ENCODE results near the gene RBMX.

RBMX gene

DNA sequence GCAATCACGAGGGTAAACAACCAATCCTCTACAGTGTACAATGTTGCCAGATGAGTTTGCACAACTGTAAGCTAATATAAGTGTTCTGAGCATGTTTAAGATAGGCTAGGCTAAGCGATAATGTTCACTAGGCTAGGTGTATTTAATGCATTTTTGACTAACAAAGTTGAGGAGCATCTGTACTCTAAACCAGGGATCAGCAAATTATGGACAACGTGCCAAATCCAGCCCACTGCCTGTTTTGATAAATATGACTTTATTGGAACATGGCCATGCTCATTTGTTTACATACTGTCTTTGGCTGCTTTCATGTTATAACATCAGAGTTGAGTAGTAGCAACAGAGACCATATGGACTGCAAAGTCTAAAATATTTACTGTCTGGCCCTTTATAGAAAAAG lies 53.5 kb downstream of the RBMX start (continued):
- TF ChIP-seq ZNF645 (tag by site-specific recombination; IDR thresholded peaks at IDR 0.05) (no peak), BCL11B (tag by site-specific recombination; IDR thresholded peaks at IDR 0.05; ENCODE audit: low read depth) (no peak), ZNF747 (tag by site-specific recombination; IDR thresholded peaks at IDR 0.05) (no peak), ZNF510 (tag by site-specific recombination; IDR thresholded peaks at IDR 0.05; ENCODE audit: insufficient replicate concordance) (no peak), ZNF2 (tag by site-specific recombination; IDR thresholded peaks at IDR 0.05) (no peak), PRDM10 (tag by site-specific recombination; IDR thresholded peaks at IDR 0.05) (no peak), MEIS1 (CRISPR knock-in tag; IDR thresholded peaks at IDR 0.05; ENCODE audit: borderline replicate concordance) (no peak), SP3 (tag by site-specific recombination; IDR thresholded peaks at IDR 0.05) (no peak), ZNF362 (tag by site-specific recombination; IDR thresholded peaks at IDR 0.05) (no peak)
- TF ChIP-seq, protein P1, sequence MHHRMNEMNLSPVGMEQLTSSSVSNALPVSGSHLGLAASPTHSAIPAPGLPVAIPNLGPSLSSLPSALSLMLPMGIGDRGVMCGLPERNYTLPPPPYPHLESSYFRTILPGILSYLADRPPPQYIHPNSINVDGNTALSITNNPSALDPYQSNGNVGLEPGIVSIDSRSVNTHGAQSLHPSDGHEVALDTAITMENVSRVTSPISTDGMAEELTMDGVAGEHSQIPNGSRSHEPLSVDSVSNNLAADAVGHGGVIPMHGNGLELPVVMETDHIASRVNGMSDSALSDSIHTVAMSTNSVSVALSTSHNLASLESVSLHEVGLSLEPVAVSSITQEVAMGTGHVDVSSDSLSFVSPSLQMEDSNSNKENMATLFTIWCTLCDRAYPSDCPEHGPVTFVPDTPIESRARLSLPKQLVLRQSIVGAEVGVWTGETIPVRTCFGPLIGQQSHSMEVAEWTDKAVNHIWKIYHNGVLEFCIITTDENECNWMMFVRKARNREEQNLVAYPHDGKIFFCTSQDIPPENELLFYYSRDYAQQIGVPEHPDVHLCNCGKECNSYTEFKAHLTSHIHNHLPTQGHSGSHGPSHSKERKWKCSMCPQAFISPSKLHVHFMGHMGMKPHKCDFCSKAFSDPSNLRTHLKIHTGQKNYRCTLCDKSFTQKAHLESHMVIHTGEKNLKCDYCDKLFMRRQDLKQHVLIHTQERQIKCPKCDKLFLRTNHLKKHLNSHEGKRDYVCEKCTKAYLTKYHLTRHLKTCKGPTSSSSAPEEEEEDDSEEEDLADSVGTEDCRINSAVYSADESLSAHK (tag by site-specific recombination; IDR thresholded peaks at IDR 0.05), result no peak
- TF ChIP-seq, protein P2, sequence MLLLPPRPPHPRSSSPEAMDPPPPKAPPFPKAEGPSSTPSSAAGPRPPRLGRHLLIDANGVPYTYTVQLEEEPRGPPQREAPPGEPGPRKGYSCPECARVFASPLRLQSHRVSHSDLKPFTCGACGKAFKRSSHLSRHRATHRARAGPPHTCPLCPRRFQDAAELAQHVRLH (tag by site-specific recombination; IDR thresholded peaks at IDR 0.05), result no peak

DNA sequence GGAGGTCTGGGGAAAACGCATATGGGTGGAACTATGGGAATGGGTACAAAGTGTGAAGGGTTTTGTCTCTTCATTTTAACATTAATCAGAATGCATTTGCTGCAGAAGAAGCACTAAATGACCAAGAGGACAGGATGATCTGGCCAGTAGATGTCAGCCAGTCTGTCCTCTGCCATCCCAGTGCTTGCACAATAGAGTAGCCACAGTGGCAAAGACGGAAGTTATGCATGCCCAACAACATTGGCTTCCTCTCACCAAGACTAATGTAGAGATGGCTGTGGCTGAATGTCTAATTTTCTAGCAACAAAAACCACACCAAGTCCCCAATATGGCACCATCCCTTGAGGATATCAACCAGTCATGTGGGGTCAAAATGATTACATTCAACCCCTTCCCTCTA lies 54.8 kb downstream of the RBMX start:
- Histone ChIP-seq H3K4me1 (ENCODE audit: control insufficient read depth, insufficient read depth, low read length) (peaks cover 2% of the 10 kb centered on the region; the same call in 1 of the 2 replicates), H3K27ac (ENCODE audit: extremely low read depth, low read depth, low read length) (no peak overlapping the region), H3K36me3 (ENCODE audit: control insufficient read depth in 2 of 2, insufficient read depth in 1 of 2, low read length in 2 of 2) (no peaks in the 10 kb centered on the region; a peak in 1 of 3 replicates), H3K9me3 (ENCODE audit: control insufficient read depth, insufficient read depth, low read depth, low read length) (no peaks in the 10 kb centered on the region; the same call in 1 of the 2 replicates), H3K4me3 (ENCODE audit: low read depth, low read length) (no peak overlapping the region)
- POLR2A ChIA-PET, result interaction anchor here (0.7 kb wide), 1 partner anchor 107 kb away, joined by 3 read pairs; no protein-coding TSS in a partner anchor
- CTCF ChIA-PET, result no interaction called here
- TF ChIP-seq ZNF585B (tag by site-specific recombination; IDR thresholded peaks at IDR 0.05) (no peak), OVOL3 (tag by site-specific recombination; IDR thresholded peaks at IDR 0.05) (no peak), ZNF341 (tag by site-specific recombination; IDR thresholded peaks at IDR 0.05; ENCODE audit: low read depth) (no peak), ZNF76 (tag by site-specific recombination; IDR thresholded peaks at IDR 0.05; ENCODE audit: borderline replicate concordance, low read depth) (no peak), ZNF670 (tag by site-specific recombination; IDR thresholded peaks at IDR 0.05; ENCODE audit: low read depth) (no peak), KLF10 (tag by site-specific recombination; IDR thresholded peaks at IDR 0.05) (no peak), ZNF112 (tag by site-specific recombination; IDR thresholded peaks at IDR 0.05) (no peak), SCRT1 (tag by site-specific recombination; IDR thresholded peaks at IDR 0.05; ENCODE audit: borderline replicate concordance) (no peak), ZNF114 (tag by site-specific recombination; IDR thresholded peaks at IDR 0.05) (no peak)
- TF ChIP-seq, protein P3, sequence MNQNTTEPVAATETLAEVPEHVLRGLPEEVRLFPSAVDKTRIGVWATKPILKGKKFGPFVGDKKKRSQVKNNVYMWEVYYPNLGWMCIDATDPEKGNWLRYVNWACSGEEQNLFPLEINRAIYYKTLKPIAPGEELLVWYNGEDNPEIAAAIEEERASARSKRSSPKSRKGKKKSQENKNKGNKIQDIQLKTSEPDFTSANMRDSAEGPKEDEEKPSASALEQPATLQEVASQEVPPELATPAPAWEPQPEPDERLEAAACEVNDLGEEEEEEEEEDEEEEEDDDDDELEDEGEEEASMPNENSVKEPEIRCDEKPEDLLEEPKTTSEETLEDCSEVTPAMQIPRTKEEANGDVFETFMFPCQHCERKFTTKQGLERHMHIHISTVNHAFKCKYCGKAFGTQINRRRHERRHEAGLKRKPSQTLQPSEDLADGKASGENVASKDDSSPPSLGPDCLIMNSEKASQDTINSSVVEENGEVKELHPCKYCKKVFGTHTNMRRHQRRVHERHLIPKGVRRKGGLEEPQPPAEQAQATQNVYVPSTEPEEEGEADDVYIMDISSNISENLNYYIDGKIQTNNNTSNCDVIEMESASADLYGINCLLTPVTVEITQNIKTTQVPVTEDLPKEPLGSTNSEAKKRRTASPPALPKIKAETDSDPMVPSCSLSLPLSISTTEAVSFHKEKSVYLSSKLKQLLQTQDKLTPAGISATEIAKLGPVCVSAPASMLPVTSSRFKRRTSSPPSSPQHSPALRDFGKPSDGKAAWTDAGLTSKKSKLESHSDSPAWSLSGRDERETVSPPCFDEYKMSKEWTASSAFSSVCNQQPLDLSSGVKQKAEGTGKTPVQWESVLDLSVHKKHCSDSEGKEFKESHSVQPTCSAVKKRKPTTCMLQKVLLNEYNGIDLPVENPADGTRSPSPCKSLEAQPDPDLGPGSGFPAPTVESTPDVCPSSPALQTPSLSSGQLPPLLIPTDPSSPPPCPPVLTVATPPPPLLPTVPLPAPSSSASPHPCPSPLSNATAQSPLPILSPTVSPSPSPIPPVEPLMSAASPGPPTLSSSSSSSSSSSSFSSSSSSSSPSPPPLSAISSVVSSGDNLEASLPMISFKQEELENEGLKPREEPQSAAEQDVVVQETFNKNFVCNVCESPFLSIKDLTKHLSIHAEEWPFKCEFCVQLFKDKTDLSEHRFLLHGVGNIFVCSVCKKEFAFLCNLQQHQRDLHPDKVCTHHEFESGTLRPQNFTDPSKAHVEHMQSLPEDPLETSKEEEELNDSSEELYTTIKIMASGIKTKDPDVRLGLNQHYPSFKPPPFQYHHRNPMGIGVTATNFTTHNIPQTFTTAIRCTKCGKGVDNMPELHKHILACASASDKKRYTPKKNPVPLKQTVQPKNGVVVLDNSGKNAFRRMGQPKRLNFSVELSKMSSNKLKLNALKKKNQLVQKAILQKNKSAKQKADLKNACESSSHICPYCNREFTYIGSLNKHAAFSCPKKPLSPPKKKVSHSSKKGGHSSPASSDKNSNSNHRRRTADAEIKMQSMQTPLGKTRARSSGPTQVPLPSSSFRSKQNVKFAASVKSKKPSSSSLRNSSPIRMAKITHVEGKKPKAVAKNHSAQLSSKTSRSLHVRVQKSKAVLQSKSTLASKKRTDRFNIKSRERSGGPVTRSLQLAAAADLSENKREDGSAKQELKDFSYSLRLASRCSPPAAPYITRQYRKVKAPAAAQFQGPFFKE (tag by site-specific recombination; IDR thresholded peaks at IDR 0.05; ENCODE audit: borderline replicate concordance), result no peak
